ENCODE measurements around the gene MATR3.
"Not testable (repeated sequence)": the region's sequence is repeated elsewhere in the genome, so short reads cannot be mapped to it uniquely, and the experiment has no call there.

The MATR3 gene

DNA sequence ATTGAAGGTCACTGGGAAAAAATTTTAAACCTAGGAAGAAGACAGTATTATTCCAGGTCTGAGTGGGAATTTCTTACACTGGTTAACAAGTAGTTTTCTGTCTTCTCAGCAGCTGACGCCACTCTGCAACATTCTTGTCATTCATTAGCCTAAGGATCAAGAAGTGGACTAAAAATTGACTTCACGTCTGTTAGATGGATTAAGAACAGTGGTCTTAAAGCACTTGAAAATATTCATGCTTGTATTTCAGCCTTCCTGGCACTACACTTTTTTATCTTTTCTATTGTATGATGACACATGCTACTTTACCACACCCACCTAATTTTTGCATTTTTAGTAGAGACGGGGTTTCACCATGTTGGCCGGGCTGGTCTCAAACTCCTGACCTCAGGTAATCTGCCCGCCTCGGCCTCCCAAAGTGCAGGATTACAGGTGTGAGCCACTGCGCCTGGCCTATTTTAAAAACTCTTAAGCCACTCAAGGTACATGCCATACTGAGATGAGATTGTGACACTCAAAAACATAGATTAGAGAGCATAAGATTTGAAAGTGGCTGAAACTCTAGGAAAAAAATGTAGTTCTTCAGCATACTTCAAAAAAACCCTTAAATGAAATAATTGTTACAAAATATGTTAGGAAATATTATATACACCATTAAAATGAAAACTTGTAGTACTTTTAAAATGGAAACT lies 8.4 kb downstream of the MATR3 start:
- H3K36me3 ChIP-seq (ENCODE audit: insufficient read depth, low read length), result peaks cover 22% of the 10 kb centered on the region
- no peak overlapping the region for H3K9ac ChIP-seq (ENCODE audit: insufficient read length)
- 0 out of 2 replicates have a peak overlapping the region, but pooled peaks have one; percentile 8 for H3K27ac ChIP-seq
- H3K4me3 ChIP-seq, result no peak overlapping the region
- DNase-seq (ENCODE audit: low read depth, low spot score), result no peak
- no peaks in the 10 kb centered on the region for H3K9me3 ChIP-seq (ENCODE audit: low read depth, low read length)
- TF ChIP-seq POLR2AphosphoS5 (IDR thresholded peaks at IDR 0.05; ENCODE audit: borderline replicate concordance, low read depth, low read length), result no peak
- TF ChIP-seq FOXP2 (optimal IDR thresholded peaks at IDR 0.05; ENCODE audit: control extremely low read depth, extremely low read length, insufficient read depth), result no peak
- TF ChIP-seq EZH2 (IDR thresholded peaks at IDR 0.05), result no peak

DNA sequence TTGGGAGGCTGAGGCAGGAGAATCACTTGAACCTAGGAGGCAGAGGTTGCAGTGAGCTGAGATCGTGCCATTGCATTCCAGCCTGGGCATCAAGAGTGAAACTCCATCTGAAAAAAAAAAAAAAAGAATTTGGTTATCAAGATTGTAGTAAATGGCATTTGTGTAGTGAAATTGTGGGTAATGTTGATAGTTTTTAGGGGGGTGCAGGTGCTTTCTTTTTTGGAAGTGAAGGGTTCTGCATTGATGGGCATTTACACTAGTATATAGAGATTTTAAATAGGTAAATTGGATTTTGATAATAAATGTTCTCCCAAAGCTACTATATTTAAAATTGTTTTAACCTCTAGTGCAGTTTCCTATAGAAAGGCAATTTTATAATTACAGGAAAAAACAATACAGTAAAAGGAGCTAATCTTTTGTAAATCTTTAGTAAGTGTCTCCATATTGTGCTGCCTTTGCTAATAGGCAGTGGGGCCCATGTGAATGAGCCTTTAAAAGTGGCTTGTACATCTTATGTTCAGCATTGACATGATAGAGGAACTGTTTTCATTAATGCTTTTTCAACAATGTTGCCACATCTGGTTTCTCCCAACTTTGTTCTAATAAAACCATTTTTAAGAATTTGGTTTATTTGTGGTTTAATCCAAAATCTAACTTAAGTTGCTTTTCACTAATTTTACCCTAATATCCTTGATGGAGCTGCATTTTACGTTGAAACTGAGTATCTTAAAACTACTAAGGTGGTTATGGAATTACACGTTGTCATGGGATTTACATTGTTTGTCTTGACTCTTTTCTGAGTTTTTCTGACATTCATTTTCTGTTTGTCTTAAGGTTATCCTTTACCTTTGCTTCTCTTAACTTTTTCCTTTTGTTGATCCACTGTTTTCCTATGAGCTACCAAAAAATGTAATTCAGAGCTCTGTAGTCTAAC lies 11.1 kb downstream of the MATR3 start:
- no peak for DNase-seq (ENCODE audit: low read depth, low spot score)
- Histone ChIP-seq H3K27ac (peak overlapping the region; percentile 4; the same call in 1 of the 2 replicates), H3K36me3 (ENCODE audit: insufficient read depth, low read length) (peaks cover 32% of the 10 kb centered on the region), H3K9me3 (ENCODE audit: low read depth, low read length) (no peaks in the 10 kb centered on the region), H3K4me3 (no peak overlapping the region), H3K9ac (ENCODE audit: insufficient read length) (no peak overlapping the region)
- no peak for TF ChIP-seq POLR2AphosphoS5 (IDR thresholded peaks at IDR 0.05; ENCODE audit: borderline replicate concordance, low read depth, low read length)
- TF ChIP-seq FOXP2 (optimal IDR thresholded peaks at IDR 0.05; ENCODE audit: control extremely low read depth, extremely low read length, insufficient read depth), result no peak
- no peak for TF ChIP-seq EZH2 (IDR thresholded peaks at IDR 0.05)

DNA sequence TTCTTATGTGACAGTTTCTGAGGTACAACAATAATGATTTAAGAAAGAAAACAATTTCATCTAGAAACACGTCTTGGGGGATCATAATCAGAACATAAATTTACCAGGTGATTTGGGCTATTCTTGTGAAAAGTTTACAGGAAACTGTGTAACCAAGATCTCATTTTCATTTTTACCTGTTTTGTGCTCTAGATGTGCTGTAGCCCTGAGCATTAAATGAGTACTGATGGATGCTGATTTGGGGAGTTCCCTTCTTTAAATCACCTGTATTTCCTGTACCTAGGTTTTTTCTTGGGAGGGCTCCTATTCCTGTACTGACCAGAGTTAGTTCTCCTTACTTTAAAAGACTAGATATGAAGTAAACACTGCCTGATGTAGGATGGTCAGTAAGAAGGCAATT lies 12.7 kb downstream of the MATR3 start:
- peaks cover 47% of the 10 kb centered on the region for H3K36me3 ChIP-seq (ENCODE audit: insufficient read depth, low read length)

DNA sequence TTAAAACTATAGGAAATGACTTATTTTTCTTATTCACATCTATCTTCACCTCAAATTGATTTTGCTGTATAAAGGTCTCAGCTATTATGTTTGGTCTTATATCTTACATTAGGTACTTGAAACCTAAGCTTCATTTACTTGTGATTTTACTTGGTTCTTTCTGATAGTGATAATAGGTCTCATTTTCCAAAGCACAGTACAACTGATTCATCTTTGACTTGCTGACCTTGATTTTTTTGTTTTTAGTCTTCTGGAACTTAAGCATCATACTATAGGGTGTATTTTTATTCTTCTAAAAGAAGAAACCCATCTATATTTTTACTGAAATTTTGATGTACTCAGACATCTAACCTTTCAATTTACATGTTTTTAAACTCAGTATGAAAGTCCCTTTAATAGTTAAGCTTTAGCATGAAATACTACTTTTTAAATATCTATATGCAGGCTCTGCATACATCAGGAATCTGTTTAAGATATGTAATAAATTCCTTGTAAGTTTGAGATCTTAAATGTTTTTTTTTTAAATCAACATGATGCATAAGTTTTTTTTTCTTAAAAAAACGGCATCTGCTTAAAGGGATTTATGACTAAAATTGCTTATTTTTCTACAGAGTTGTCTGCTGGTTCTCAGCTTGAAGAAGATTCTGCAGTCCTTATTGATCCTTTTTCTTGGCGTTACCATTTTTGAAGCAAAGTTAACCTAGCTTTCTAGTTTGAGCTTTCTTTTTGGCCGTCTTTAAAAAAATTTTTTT lies 13.3 kb downstream of the MATR3 start:
- DNase-seq (ENCODE audit: low read depth, low spot score), result no peak
- Histone ChIP-seq H3K4me3 (no peak overlapping the region), H3K9me3 (ENCODE audit: low read depth, low read length) (no peaks in the 10 kb centered on the region), H3K27ac (no peak overlapping the region), H3K36me3 (ENCODE audit: insufficient read depth, low read length) (peaks cover 44% of the 10 kb centered on the region), H3K9ac (ENCODE audit: insufficient read length) (no peak overlapping the region)
- TF ChIP-seq EZH2 (IDR thresholded peaks at IDR 0.05) (no peak), FOXP2 (optimal IDR thresholded peaks at IDR 0.05; ENCODE audit: control extremely low read depth, extremely low read length, insufficient read depth) (no peak), POLR2AphosphoS5 (IDR thresholded peaks at IDR 0.05; ENCODE audit: borderline replicate concordance, low read depth, low read length) (no peak)

More for the DNA sequence above, 12.7 kb downstream of the MATR3 start:
- H3K27ac ChIP-seq, result no peak overlapping the region
- no peaks in the 10 kb centered on the region for H3K9me3 ChIP-seq (ENCODE audit: low read depth, low read length)
- H3K4me3 ChIP-seq, result no peak overlapping the region
- no peak for DNase-seq (ENCODE audit: low read depth, low spot score)
- TF ChIP-seq EZH2 (IDR thresholded peaks at IDR 0.05) (no peak), POLR2AphosphoS5 (IDR thresholded peaks at IDR 0.05; ENCODE audit: borderline replicate concordance, low read depth, low read length) (no peak), FOXP2 (optimal IDR thresholded peaks at IDR 0.05; ENCODE audit: control extremely low read depth, extremely low read length, insufficient read depth) (no peak)
- no peak overlapping the region for H3K9ac ChIP-seq (ENCODE audit: insufficient read length)

DNA sequence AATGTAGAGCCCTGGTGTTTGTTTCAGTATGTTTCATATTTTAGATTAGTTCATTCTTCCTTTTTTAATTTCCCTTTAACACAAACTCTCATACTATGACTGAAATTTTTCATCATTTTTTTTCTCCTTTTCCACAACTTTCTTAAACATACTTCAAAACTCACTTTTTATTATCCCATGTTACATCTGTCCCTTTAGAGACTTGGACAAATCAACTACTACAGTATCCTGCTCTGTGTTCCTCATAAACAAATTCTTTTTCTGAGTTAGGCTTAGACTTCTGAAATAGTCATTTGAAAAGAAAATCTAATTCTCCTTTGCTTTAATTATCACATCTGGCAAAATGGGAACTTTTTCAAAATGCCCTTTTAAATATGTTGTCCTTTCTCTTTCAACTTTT lies 15.3 kb downstream of the MATR3 start:
- Histone ChIP-seq H3K9ac (ENCODE audit: insufficient read length) (no peak overlapping the region), H3K36me3 (ENCODE audit: insufficient read depth, low read length) (peaks cover 44% of the 10 kb centered on the region), H3K9me3 (ENCODE audit: low read depth, low read length) (no peaks in the 10 kb centered on the region), H3K4me3 (no peak overlapping the region), H3K27ac (peak overlapping the region; percentile 44; the same call in 1 of the 2 replicates)
- TF ChIP-seq POLR2AphosphoS5 (IDR thresholded peaks at IDR 0.05; ENCODE audit: borderline replicate concordance, low read depth, low read length) (no peak), EZH2 (IDR thresholded peaks at IDR 0.05) (no peak), FOXP2 (optimal IDR thresholded peaks at IDR 0.05; ENCODE audit: control extremely low read depth, extremely low read length, insufficient read depth) (no peak)
- DNase-seq (ENCODE audit: low read depth, low spot score), result no peak

DNA sequence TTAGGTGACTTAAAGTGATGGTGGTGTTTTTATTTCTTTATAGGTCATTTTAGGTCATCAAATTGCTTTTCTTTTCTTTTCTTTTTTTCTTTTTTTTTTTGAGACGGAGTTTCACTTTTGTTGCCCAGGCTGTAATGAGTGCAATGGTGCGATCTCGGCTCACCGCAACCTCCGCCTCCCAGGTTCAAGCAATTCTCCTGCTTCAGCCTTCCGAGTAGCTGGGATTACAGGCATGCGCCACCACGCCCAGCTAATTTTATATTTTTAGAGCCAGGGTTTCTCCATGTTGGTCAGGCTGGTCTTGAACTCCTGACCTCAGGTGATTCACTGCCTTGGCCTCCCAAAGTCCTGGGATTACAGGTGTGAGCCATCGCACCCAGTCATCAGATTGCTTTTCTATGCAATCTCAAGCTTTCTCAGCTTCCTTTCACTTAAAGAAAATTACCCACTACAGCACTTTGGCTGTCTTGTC lies 17.2 kb downstream of the MATR3 start:
- H3K4me3 ChIP-seq; H3K27ac ChIP-seq; H3K9ac ChIP-seq (ENCODE audit: insufficient read length); DNase-seq (ENCODE audit: low read depth, low spot score); H3K9me3 ChIP-seq (ENCODE audit: low read depth, low read length): not testable (repeated sequence)
- peaks cover 64% of the 10 kb centered on the region for H3K36me3 ChIP-seq (ENCODE audit: insufficient read depth, low read length)

DNA sequence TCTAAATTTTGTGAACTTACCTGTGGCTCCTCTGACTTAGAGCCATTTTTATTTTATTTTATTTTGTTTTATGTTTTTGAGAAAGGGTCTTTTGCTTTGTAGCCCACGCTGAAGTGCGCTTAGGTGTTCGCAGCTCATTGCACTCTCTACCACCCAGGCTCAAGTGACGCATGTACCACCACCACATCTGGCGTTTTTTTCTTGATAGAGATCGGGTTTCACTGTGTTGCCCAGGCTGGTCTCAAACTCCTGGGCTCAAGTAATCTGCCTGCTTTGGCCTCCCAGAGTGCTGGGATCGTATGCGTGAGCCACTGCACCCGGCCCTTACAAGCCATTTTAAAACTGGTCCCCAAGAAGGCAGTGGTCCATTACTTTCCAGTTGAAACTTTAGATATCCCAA lies 18.5 kb downstream of the MATR3 start:
- H3K4me3 ChIP-seq, result no peak overlapping the region
- peaks cover 77% of the 10 kb centered on the region for H3K36me3 ChIP-seq (ENCODE audit: insufficient read depth, low read length)
- no peaks in the 10 kb centered on the region for H3K9me3 ChIP-seq (ENCODE audit: low read depth, low read length)
- DNase-seq (ENCODE audit: low read depth, low spot score), result no peak
- no peak overlapping the region for H3K9ac ChIP-seq (ENCODE audit: insufficient read length)
- H3K27ac ChIP-seq, result no peak overlapping the region
- TF ChIP-seq FOXP2 (optimal IDR thresholded peaks at IDR 0.05; ENCODE audit: control extremely low read depth, extremely low read length, insufficient read depth) (no peak), POLR2AphosphoS5 (IDR thresholded peaks at IDR 0.05; ENCODE audit: borderline replicate concordance, low read depth, low read length) (no peak), EZH2 (IDR thresholded peaks at IDR 0.05) (no peak)

DNA sequence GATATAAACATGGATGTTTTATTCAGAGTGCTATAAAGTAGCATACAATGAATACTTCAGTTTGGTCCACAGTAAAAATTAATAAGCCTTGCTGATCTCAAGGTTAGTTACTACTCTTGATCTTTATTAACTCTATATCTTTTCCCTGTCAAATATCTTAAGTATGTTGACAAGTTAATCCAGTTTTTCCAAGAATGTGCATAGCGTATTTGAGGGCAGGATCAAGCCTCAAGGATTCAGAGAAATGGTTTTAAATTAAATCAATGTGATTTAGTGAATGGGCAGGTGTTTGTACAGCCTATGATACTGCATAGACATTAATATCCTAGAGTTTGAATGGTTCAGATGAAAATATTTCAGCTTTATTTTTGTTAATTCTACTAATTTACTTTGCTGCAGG lies 20.7 kb downstream of the MATR3 start:
- H3K36me3 ChIP-seq (ENCODE audit: insufficient read depth, low read length), result peaks cover 81% of the 10 kb centered on the region
- no peaks in the 10 kb centered on the region for H3K9me3 ChIP-seq (ENCODE audit: low read depth, low read length)
- H3K4me3 ChIP-seq, result no peak overlapping the region
- no peak overlapping the region for H3K9ac ChIP-seq (ENCODE audit: insufficient read length)
- TF ChIP-seq FOXP2 (optimal IDR thresholded peaks at IDR 0.05; ENCODE audit: control extremely low read depth, extremely low read length, insufficient read depth), result no peak
- TF ChIP-seq POLR2AphosphoS5 (IDR thresholded peaks at IDR 0.05; ENCODE audit: borderline replicate concordance, low read depth, low read length), result no peak
- TF ChIP-seq EZH2 (IDR thresholded peaks at IDR 0.05), result no peak
- no peak for DNase-seq (ENCODE audit: low read depth, low spot score)
- no peak overlapping the region for H3K27ac ChIP-seq

Measured in SK-N-MC (cell line).